ENCODE data around the gene ADRB2.

Gene ADRB2

GRCh38 chr5:148809781-148810524 is 16.5 kb upstream of the ADRB2 start:
- Histone ChIP-seq H4K20me1 (ENCODE audit: insufficient read depth) (no peaks in the 10 kb centered on the region), H3K36me3 (ENCODE audit: insufficient read depth) (no peaks in the 10 kb centered on the region), H3K4me2 (peak overlapping the region; percentile 92), H3K27ac (peak overlapping the region; percentile 64), H3K27me3 (ENCODE audit: insufficient read depth, low read depth) (no peaks in the 10 kb centered on the region), H3K4me3 (IDR thresholded peaks at IDR 0.05; ENCODE audit: insufficient read depth, low read depth, low read length) (no peak overlapping the region), H3K79me2 (ENCODE audit: insufficient read depth, low read depth) (no peaks in the 10 kb centered on the region), H2AFZ (ENCODE audit: low read depth) (peak overlapping the region; percentile 85), H3K4me1 (ENCODE audit: low read depth, poor library complexity, severe bottlenecking) (peaks cover 44% of the 10 kb centered on the region), H3K9ac (peak overlapping the region; percentile 72)
- no peak for TF ChIP-seq CTCF (conservative IDR thresholded peaks at IDR 0.05; ENCODE audit: low read depth, low read length)

DNA sequence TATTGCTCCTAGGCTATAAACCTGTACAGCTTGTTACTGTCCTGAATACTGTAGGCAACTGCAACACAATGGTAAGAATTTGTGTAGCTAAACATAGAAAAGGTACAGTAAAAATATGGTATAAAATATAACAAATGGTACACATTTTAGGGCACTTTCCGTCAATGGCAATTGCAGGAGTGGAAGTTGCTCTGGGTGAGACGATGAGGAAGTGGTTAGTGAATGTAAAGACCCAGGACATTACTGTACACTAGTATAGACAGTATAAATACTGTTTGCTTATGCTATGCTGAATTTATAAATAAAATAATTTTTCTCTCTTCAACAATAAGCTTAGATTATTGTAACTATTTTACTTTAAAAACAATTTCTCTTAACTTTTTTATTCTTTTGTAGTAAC is 15.6 kb upstream of the ADRB2 start:
- Histone ChIP-seq H2AFZ (ENCODE audit: low read depth) (no peak overlapping the region; the same call in 1 of the 2 replicates), H3K4me2 (no peak overlapping the region), H4K20me1 (ENCODE audit: insufficient read depth) (no peaks in the 10 kb centered on the region)

DNA sequence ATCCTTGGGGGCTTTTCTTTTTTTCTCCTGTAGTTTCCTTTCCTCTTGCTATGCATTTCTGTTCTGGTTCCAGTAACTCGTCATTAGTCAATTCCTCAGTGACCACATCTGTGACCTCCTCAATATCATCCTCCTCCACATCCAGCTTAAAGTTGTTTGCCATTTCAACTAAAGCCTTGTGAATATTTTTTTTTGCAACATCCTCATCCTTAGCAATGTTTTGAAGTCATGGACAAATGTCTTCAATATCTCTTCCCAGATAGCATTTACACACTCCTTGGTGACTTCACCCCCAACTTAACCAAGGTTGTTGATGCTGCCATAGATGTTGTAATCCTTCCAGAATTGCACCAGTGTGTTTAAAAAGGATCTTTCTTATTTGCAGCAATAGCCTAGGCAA is 14.7 kb upstream of the ADRB2 start:
- H3K27ac ChIP-seq = no peak overlapping the region
- no peaks in the 10 kb centered on the region for H3K79me2 ChIP-seq (ENCODE audit: insufficient read depth, low read depth)
- no peak overlapping the region for H3K4me3 ChIP-seq (IDR thresholded peaks at IDR 0.05; ENCODE audit: insufficient read depth, low read depth, low read length)
- no peak overlapping the region for H3K4me2 ChIP-seq
- H2AFZ ChIP-seq (ENCODE audit: low read depth) = no peak overlapping the region
- H3K36me3 ChIP-seq (ENCODE audit: insufficient read depth) = no peaks in the 10 kb centered on the region
- no peak for TF ChIP-seq CTCF (conservative IDR thresholded peaks at IDR 0.05; ENCODE audit: low read depth, low read length)
- no peaks in the 10 kb centered on the region for H4K20me1 ChIP-seq (ENCODE audit: insufficient read depth)
- H3K4me1 ChIP-seq (ENCODE audit: low read depth, poor library complexity, severe bottlenecking) = peaks cover 29% of the 10 kb centered on the region
- H3K27me3 ChIP-seq (ENCODE audit: insufficient read depth, low read depth) = no peaks in the 10 kb centered on the region
- no peak overlapping the region for H3K9ac ChIP-seq

More for the DNA sequence above, 15.6 kb upstream of the ADRB2 start:
- TF ChIP-seq CTCF (conservative IDR thresholded peaks at IDR 0.05; ENCODE audit: low read depth, low read length) = no peak
- Histone ChIP-seq H3K27ac (no peak overlapping the region), H3K9ac (no peak overlapping the region), H3K79me2 (ENCODE audit: insufficient read depth, low read depth) (no peaks in the 10 kb centered on the region), H3K27me3 (ENCODE audit: insufficient read depth, low read depth) (no peaks in the 10 kb centered on the region), H3K36me3 (ENCODE audit: insufficient read depth) (no peaks in the 10 kb centered on the region), H3K4me3 (IDR thresholded peaks at IDR 0.05; ENCODE audit: insufficient read depth, low read depth, low read length) (no peak overlapping the region), H3K4me1 (ENCODE audit: low read depth, poor library complexity, severe bottlenecking) (peaks cover 35% of the 10 kb centered on the region)

DNA sequence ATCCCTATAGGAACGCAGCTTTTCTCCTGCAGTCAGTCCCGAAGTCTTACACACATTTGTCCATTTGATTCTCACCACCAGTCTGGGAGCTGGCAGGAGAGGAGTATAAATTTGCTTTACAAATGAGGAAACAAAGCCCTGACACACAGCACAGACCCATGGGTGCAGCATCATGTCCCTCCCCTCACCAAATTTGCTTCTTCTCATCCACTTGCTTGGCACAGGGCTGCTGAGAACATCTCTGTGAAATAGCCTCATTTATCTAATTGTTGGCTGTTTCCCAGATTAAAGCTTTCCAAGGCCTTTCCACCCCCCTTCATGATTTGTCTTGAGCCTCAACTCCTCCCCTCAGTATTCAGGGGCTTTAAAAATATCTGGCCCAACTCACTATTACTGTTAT is 11.3 kb upstream of the ADRB2 start:
- no peaks in the 10 kb centered on the region for H3K27me3 ChIP-seq (ENCODE audit: insufficient read depth, low read depth)
- H3K4me1 ChIP-seq (ENCODE audit: low read depth, poor library complexity, severe bottlenecking) = peaks cover 7% of the 10 kb centered on the region
- no peaks in the 10 kb centered on the region for H3K36me3 ChIP-seq (ENCODE audit: insufficient read depth)
- no peaks in the 10 kb centered on the region for H4K20me1 ChIP-seq (ENCODE audit: insufficient read depth)
- H2AFZ ChIP-seq (ENCODE audit: low read depth) = no peak overlapping the region
- TF ChIP-seq CTCF (conservative IDR thresholded peaks at IDR 0.05; ENCODE audit: low read depth, low read length) = no peak
- H3K4me3 ChIP-seq (IDR thresholded peaks at IDR 0.05; ENCODE audit: insufficient read depth, low read depth, low read length) = no peak overlapping the region
- H3K4me2 ChIP-seq = no peak overlapping the region
- H3K27ac ChIP-seq = no peak overlapping the region
- H3K79me2 ChIP-seq (ENCODE audit: insufficient read depth, low read depth) = no peaks in the 10 kb centered on the region
- no peak overlapping the region for H3K9ac ChIP-seq

Data from KMS-11 (cell line).